ENCODE data around the gene SLC7A10.
A peak's percentile ranks its signal among the peaks of the same experiment; 100 is the strongest.
"Not testable (repeated sequence)": the region's sequence is repeated elsewhere in the genome, so short reads cannot be mapped to it uniquely, and the experiment has no call there.

Gene SLC7A10

GRCh38 chr19:33194532-33194885 is 31.1 kb downstream of the SLC7A10 start:
- in situ Hi-C loops (cut with HindIII; ENCODE audit: low sequenced_read_pairs) = no loop called here
- TF ChIP-seq CTCF (IDR thresholded peaks at IDR 0.05; ENCODE audit: low read depth, low read length, missing control alignments) = no peak
- no peak for DNase-seq (ENCODE audit: low read depth)
- peak overlapping the region; percentile 57 for H3K4me3 ChIP-seq (ENCODE audit: low read depth, low read length)

GRCh38 chr19:33193865-33194362 is 31.7 kb downstream of the SLC7A10 start, which contains the start of gene LRP3:
Gene LRP3 (plus strand): TSS chr19:33194330. CDS start chr19:33194786, 456 bp downstream.
- in situ Hi-C loops (cut with HindIII; ENCODE audit: low sequenced_read_pairs) = no loop called here
- TF ChIP-seq CTCF (IDR thresholded peaks at IDR 0.05; ENCODE audit: low read depth, low read length, missing control alignments) = no peak
- H3K4me3 ChIP-seq (ENCODE audit: low read depth, low read length) = peak within 1 kb of the TSS; percentile 57
- no peak for DNase-seq (ENCODE audit: low read depth)

- H3K4me3 ChIP-seq (ENCODE audit: low read depth, low read length) = no peak overlapping the region
- DNase-seq (ENCODE audit: low read depth) = no peak
- in situ Hi-C loops (cut with HindIII; ENCODE audit: low sequenced_read_pairs) = no loop called here
- no peak for TF ChIP-seq CTCF (IDR thresholded peaks at IDR 0.05; ENCODE audit: low read depth, low read length, missing control alignments)
Observed at GRCh38 chr19:33193269-33193864, 32.3 kb downstream of the SLC7A10 start.

GRCh38 chr19:33192010-33192409 is 33.6 kb downstream of the SLC7A10 start:
- in situ Hi-C loops (cut with HindIII; ENCODE audit: low sequenced_read_pairs) = no loop called here
- TF ChIP-seq CTCF (IDR thresholded peaks at IDR 0.05; ENCODE audit: low read depth, low read length, missing control alignments) = peak; percentile 28
- no peak for DNase-seq (ENCODE audit: low read depth)
- H3K4me3 ChIP-seq (ENCODE audit: low read depth, low read length) = no peak overlapping the region

DNA sequence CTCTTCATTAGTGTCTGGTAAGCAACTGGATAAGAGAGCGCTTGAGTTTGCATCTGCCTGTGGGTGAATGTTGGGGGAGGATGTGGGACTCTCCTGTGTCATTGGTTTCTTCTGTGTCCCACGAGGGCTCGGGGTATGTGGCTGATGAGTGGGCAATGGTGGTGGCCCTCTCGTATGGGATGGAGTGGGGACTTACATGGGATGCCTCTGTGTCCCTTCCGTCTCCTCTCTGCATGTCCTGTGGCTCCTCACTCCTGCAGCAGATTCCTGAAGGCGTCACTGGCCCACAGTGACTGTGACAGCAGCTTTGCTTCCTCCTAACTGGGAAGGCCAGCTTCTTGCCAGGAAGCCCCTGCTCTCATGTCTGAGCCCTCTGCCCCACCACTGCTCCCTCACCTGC is 34.1 kb downstream of the SLC7A10 start:
- no peak overlapping the region for H3K4me3 ChIP-seq (ENCODE audit: low read depth, low read length)
- in situ Hi-C loops (cut with HindIII; ENCODE audit: low sequenced_read_pairs) = no loop called here
- TF ChIP-seq CTCF (IDR thresholded peaks at IDR 0.05; ENCODE audit: low read depth, low read length, missing control alignments) = no peak
- no peak for DNase-seq (ENCODE audit: low read depth)

- in situ Hi-C loops (cut with HindIII; ENCODE audit: low sequenced_read_pairs); H3K4me3 ChIP-seq (ENCODE audit: low read depth, low read length); DNase-seq (ENCODE audit: low read depth): not testable (repeated sequence)
Observed at GRCh38 chr19:33191092-33191491, 34.6 kb downstream of the SLC7A10 start.

DNA sequence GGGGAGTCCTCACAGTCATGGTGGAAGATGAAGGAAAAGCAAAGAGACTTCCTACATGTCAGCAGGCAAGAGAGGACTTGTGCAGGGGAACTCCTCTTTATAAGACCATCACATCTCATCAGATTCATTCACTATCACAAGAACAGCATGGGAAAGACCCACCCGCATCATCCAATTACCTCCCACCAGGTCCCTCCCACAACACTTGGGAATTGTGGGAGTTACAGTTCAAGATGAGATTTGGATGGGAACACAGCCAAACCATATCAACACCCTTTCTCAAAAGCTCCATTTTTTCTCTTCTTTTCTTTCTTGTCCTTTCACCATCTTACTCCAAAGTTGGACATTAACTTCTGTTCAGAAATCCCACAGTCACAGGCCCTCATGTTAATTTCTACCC is 36.2 kb downstream of the SLC7A10 start:
- TF ChIP-seq CTCF (IDR thresholded peaks at IDR 0.05; ENCODE audit: low read depth, low read length, missing control alignments) = no peak
- no peak for DNase-seq (ENCODE audit: low read depth)
- in situ Hi-C loops (cut with HindIII; ENCODE audit: low sequenced_read_pairs) = no loop called here
- H3K4me3 ChIP-seq (ENCODE audit: low read depth, low read length) = no peak overlapping the region
